Chondrocyte (in vitro differentiated cells): ENCODE results near the gene SMIM24. TPM values are rescaled to one million over a fixed set of nuclear protein-coding genes. Genes with fewer than 3 reads are reported as not detected.
"Not testable (repeated sequence)": the region's sequence is repeated elsewhere in the genome, so short reads cannot be mapped to it uniquely, and the experiment has no call there.

Source experiments
- DNase-seq: peaks from one replicate; pipeline ENCODE4 v3.0.0; 2021; ENCODE audit warnings: mixed read lengths, low spot score
- H3K27ac Mint-ChIP-seq: one replicate; pipeline ENCODE4 v1.8.0; 2021; ENCODE audit warnings: mild to moderate bottlenecking, moderate library complexity, mixed read lengths; ENCODE audit not compliant: unreplicated experiment
- H3K27me3 Mint-ChIP-seq: 2 replicates; pipeline ENCODE4 v1.8.0; 2021; ENCODE audit warnings: low read depth, mixed read lengths
- H3K36me3 Mint-ChIP-seq: 2 replicates; pipeline ENCODE4 v1.8.0; 2021; ENCODE audit warnings: low read depth, mixed read lengths
- H3K4me1 Mint-ChIP-seq: 2 replicates; pipeline ENCODE4 v1.8.0; 2021; ENCODE audit warnings: low read depth, mild to moderate bottlenecking, mixed read lengths
- H3K4me3 Mint-ChIP-seq: one replicate; pipeline ENCODE4 v1.8.0; 2021; ENCODE audit warnings: mild to moderate bottlenecking, moderate library complexity, mixed read lengths; ENCODE audit not compliant: unreplicated experiment
- H3K9me3 Mint-ChIP-seq: 2 replicates; pipeline ENCODE4 v1.8.0; 2021; ENCODE audit warnings: low read depth, mixed read lengths
- long read RNA-seq: library from polyadenylated mRNA; stranded (forward); transcript quantifications from one replicate; pipeline ENCODE4 v2.0.0, GENCODE V29; 2021
- total RNA-seq: library from RNA; stranded (reverse); gene quantifications from 3 replicates; pipeline ENCODE4 v1.2.1, GENCODE V29; 2021
- TF ChIP-seq, protein P1 (sequence below): fragments of 200-600 bp; sonication (generic); IDR thresholded peaks from 2 replicates; pipeline ENCODE4 v1.5.0; 2021; ENCODE audit warnings: antibody characterized with exemption, mild to moderate bottlenecking, moderate library complexity

Gene SMIM24
- total RNA-seq: not detected in 3 replicates
- long read RNA-seq: 0 reads

- DNase-seq: no peak
- Mint-ChIP-seq H3K27ac (no peak within 1 kb of the TSS), H3K4me3 (no peak within 1 kb of the TSS), H3K4me1 (no peaks in the 10 kb centered on the region), H3K9me3 (no peaks in the 10 kb centered on the region), H3K36me3 (no peaks in the 10 kb centered on the region), H3K27me3 (peaks cover 9% of the 10 kb centered on the region)
- TF ChIP-seq, protein P1, sequence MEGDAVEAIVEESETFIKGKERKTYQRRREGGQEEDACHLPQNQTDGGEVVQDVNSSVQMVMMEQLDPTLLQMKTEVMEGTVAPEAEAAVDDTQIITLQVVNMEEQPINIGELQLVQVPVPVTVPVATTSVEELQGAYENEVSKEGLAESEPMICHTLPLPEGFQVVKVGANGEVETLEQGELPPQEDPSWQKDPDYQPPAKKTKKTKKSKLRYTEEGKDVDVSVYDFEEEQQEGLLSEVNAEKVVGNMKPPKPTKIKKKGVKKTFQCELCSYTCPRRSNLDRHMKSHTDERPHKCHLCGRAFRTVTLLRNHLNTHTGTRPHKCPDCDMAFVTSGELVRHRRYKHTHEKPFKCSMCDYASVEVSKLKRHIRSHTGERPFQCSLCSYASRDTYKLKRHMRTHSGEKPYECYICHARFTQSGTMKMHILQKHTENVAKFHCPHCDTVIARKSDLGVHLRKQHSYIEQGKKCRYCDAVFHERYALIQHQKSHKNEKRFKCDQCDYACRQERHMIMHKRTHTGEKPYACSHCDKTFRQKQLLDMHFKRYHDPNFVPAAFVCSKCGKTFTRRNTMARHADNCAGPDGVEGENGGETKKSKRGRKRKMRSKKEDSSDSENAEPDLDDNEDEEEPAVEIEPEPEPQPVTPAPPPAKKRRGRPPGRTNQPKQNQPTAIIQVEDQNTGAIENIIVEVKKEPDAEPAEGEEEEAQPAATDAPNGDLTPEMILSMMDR: no peak
Observed at GRCh38 chr19:3480383-3481091, at the start of gene SMIM24. Gene SMIM24, minus strand, starts transcription at chr19:3480525. Its CDS starts 62 bp downstream, at chr19:3480463.

DNA sequence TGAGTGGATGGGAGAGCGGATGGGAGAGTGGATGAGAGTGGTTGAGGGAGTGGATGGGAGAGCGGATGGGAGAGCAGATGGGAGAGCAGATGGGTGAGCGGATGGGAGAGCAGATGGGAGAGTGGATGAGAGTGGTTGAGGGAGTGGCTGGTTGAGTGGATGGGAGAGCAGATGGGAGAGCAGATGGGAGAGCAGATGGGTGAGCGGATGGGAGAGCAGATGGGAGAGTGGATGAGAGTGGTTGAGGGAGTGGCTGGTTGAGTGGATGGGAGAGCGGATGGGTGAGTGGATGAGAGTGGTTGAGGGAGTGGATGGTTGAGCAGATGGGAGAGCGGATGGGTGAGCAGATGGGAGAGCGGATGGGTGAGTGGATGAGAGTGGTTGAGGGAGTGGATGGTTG lies 49.0 kb upstream of the SMIM24 start:
- H3K27ac Mint-ChIP-seq, H3K9me3 Mint-ChIP-seq, H3K4me3 Mint-ChIP-seq, DNase-seq, H3K4me1 Mint-ChIP-seq, H3K27me3 Mint-ChIP-seq: not testable (repeated sequence)
- peaks cover 15% of the 10 kb centered on the region for H3K36me3 Mint-ChIP-seq

GRCh38 chr19:3528539-3529211 lies 48.4 kb upstream of the SMIM24 start:
- peaks cover 18% of the 10 kb centered on the region for H3K36me3 Mint-ChIP-seq
- no peaks in the 10 kb centered on the region for H3K4me1 Mint-ChIP-seq
- TF ChIP-seq, protein P1: no peak
- no peak for DNase-seq
- no peaks in the 10 kb centered on the region for H3K9me3 Mint-ChIP-seq
- H3K27ac Mint-ChIP-seq: no peak overlapping the region
- no peaks in the 10 kb centered on the region for H3K27me3 Mint-ChIP-seq
- H3K4me3 Mint-ChIP-seq: no peak overlapping the region

GRCh38 chr19:3528080-3528479 lies 47.8 kb upstream of the SMIM24 start:
- Mint-ChIP-seq H3K27ac (no peak overlapping the region), H3K4me3 (no peak overlapping the region), H3K27me3 (no peaks in the 10 kb centered on the region), H3K36me3 (peaks cover 16% of the 10 kb centered on the region), H3K9me3 (no peaks in the 10 kb centered on the region), H3K4me1 (no peaks in the 10 kb centered on the region)
- no peak for DNase-seq
- TF ChIP-seq, protein P1: no peak

GRCh38 chr19:3527238-3527910 lies 47.0 kb upstream of the SMIM24 start:
- DNase-seq: no peak

More at GRCh38 chr19:3527238-3527910, 47.0 kb upstream of the SMIM24 start:
- H3K27ac Mint-ChIP-seq: no peak overlapping the region
- TF ChIP-seq, protein P1: no peak
- no peak overlapping the region for H3K4me3 Mint-ChIP-seq
- no peaks in the 10 kb centered on the region for H3K9me3 Mint-ChIP-seq
- H3K36me3 Mint-ChIP-seq: peaks cover 14% of the 10 kb centered on the region
- no peaks in the 10 kb centered on the region for H3K4me1 Mint-ChIP-seq
- H3K27me3 Mint-ChIP-seq: no peaks in the 10 kb centered on the region
